ENCODE measurements around the gene P2RX3.

Gene P2RX3

DNA sequence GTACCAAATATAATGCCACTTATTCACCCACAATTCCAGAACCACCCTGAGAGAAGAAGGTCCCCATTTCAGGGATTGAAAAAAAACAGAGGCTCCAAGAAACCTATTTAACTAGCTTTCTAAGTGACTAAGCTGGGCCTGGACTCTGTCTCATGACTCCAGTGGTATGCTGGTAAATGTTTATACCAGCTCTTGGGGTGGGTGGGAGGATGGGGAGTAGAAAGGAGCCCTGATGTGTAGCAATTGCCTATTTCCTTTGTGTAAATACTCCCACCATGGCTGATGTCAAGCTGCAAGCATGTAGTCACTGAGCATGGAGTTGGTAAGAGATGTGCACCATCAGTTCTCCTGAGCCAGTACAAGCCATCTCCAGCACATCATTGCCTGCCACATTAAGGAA lies 40.0 kb downstream of the P2RX3 start:
- Histone ChIP-seq H3K4me1 (ENCODE audit: control insufficient read depth in 1 of 2, insufficient read depth in 1 of 2, low read depth in 1 of 2, low read length in 1 of 2) (no peaks in the 10 kb centered on the region), H3K27me3 (peaks cover 24% of the 10 kb centered on the region), H3K27ac (no peak overlapping the region), H3K9me3 (no peaks in the 10 kb centered on the region), H3K4me3 (ENCODE audit: low read depth in 1 of 2, low read length in 1 of 2) (no peak overlapping the region), H3K36me3 (no peaks in the 10 kb centered on the region)
- TF ChIP-seq, protein P1, sequence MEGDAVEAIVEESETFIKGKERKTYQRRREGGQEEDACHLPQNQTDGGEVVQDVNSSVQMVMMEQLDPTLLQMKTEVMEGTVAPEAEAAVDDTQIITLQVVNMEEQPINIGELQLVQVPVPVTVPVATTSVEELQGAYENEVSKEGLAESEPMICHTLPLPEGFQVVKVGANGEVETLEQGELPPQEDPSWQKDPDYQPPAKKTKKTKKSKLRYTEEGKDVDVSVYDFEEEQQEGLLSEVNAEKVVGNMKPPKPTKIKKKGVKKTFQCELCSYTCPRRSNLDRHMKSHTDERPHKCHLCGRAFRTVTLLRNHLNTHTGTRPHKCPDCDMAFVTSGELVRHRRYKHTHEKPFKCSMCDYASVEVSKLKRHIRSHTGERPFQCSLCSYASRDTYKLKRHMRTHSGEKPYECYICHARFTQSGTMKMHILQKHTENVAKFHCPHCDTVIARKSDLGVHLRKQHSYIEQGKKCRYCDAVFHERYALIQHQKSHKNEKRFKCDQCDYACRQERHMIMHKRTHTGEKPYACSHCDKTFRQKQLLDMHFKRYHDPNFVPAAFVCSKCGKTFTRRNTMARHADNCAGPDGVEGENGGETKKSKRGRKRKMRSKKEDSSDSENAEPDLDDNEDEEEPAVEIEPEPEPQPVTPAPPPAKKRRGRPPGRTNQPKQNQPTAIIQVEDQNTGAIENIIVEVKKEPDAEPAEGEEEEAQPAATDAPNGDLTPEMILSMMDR (IDR thresholded peaks at IDR 0.05), result no peak

DNA sequence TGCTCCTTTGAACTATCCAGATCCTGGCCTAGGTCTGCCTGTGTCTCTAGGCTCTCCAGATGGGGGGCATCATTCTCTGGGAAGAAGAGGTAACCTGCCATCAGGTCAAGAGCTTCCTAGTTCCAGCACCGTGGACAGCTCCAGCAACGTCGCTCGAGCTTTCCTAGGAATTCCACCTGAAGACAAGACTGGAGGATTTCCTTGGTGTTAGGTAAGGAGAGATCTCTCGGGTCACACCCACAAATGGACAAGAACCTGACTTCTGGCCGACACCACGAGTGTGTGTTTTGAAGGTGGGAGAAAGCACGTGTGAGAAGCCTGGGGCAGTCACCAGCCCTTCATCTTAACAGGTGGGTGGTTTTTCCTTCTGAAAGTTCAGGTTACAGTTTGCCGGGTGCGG lies 41.6 kb downstream of the P2RX3 start:
- TF ChIP-seq, protein P1 (IDR thresholded peaks at IDR 0.05), result no peak

DNA sequence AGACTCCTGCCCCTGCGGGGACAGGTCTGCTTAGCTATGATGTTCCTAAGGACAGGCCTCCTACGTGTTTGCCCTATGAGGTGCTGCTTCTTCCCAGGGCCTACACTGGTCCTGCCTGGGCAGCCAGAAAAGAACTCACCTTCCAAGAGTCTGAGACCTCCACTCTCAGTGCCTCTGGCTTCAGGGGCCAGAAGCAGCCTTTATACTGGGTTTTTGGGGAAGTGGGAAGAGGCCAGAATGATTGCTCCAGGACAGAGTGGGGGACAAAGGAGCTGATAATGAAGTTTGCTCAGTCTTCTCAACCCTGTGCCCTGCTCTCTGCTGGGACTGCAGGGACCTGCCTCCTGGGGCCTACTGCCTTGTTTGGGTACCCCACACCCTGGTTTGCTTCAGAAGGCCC lies 42.8 kb downstream of the P2RX3 start, which contains the start of gene PRG3:
PRG3 (minus strand) TSS at position 176 of the 400 bp plus-strand sequence. CDS start 442 bp downstream, outside the sequence.
- no peaks in the 10 kb centered on the region for H3K9me3 ChIP-seq
- peaks cover 24% of the 10 kb centered on the region for H3K27me3 ChIP-seq
- H3K4me3 ChIP-seq (ENCODE audit: low read depth in 1 of 2, low read length in 1 of 2), result no peak within 1 kb of the TSS
- no peaks in the 10 kb centered on the region for H3K36me3 ChIP-seq
- TF ChIP-seq, protein P1 (IDR thresholded peaks at IDR 0.05), result no peak
- H3K27ac ChIP-seq, result no peak within 1 kb of the TSS
- H3K4me1 ChIP-seq (ENCODE audit: control insufficient read depth in 1 of 2, insufficient read depth in 1 of 2, low read depth in 1 of 2, low read length in 1 of 2), result no peaks in the 10 kb centered on the region

More for the DNA sequence above, 41.6 kb downstream of the P2RX3 start:
- Histone ChIP-seq H3K4me3 (ENCODE audit: low read depth in 1 of 2, low read length in 1 of 2) (no peak overlapping the region), H3K27ac (no peak overlapping the region), H3K4me1 (ENCODE audit: control insufficient read depth in 1 of 2, insufficient read depth in 1 of 2, low read depth in 1 of 2, low read length in 1 of 2) (no peaks in the 10 kb centered on the region), H3K27me3 (peaks cover 24% of the 10 kb centered on the region), H3K36me3 (no peaks in the 10 kb centered on the region), H3K9me3 (no peaks in the 10 kb centered on the region)

DNA sequence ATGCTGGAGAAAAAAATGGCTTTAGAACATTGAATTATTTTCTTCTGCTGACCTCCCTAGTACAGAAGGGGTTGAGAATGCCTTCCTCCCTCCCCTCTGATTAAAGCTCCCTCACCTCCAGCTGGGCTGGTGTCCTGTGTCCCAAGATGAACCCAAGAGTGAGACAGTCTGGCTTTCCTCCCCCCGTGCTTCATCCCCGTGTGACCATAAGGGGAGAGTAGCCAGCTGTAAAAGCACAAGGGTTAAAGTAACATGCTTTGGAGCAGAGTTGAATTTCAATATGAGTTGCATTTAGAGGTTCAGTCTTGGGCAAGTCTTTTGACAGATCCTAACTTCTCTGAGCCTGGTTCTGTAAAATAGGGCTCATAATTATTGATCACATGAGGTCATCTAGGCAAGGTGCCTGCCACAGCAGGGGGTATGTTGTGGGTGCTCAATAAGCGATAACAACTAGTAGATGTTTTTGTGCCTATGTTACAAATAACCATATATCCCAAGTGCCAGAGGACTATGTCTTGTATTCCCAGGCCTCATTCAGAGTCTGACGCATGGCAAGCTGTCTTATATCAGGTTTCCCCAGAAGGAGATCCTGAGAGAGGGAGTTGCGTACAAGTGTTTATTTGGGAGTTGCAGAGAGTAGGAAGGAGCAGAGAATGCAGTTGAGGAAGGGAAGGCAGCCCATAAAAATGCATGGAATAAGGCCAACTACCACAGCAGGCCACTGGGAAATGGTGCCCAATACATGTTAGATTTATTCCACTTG lies 48.2 kb downstream of the P2RX3 start:
- TF ChIP-seq, protein P1 (IDR thresholded peaks at IDR 0.05), result no peak
- Histone ChIP-seq H3K9me3 (no peaks in the 10 kb centered on the region), H3K27me3 (no peaks in the 10 kb centered on the region)

DNA sequence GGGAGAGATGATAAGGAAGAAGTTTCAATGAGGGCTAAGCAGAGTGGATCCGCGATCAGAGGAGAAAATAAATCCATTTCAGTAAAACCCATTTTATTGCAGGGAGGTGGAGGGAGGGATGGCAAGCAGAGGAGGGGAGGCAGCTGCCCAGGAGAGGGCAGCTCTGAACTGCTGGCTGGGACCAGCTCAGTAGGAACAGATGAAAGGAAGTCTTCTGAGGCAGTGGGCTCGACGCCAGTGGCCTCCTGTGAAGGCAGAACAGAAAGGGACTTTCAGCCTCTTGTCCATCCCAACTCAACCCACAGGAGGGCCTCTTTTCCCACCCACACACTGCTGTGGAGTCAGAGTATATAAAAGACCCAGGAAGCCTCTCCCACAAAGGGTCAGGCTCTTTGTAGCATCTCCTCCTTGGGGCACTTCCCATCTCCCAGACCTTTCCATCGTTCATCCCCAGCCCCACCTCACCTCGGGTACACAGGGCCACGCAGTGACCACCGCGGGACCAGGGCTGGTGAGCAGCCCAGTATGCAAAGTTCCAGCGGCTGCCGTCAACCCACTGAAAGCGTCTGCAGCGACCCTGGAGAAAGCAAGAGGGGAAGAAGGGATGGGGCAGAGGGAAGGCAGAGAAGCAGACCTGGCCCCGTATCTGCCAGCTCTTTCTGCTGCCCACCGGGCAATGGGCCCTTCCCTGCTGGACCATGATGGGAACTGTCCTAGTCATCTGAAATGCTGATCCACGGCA lies 49.3 kb downstream of the P2RX3 start:
- H3K36me3 ChIP-seq, result no peaks in the 10 kb centered on the region
- peaks cover 10 to 12% of the 10 kb centered on the region in 2 experiments for H3K4me1 ChIP-seq (ENCODE audit: control insufficient read depth in 1 of 2, insufficient read depth in 1 of 2, low read depth in 1 of 2, low read length in 1 of 2)
- H3K27me3 ChIP-seq, result no peaks in the 10 kb centered on the region
- TF ChIP-seq, protein P1 (IDR thresholded peaks at IDR 0.05), result no peak
- H3K9me3 ChIP-seq, result no peaks in the 10 kb centered on the region
- no peak overlapping the region for H3K27ac ChIP-seq
- no peak overlapping the region for H3K4me3 ChIP-seq (ENCODE audit: low read depth in 1 of 2, low read length in 1 of 2)

More for the DNA sequence above, 48.2 kb downstream of the P2RX3 start:
- Histone ChIP-seq H3K27ac (no peak overlapping the region), H3K4me1 (ENCODE audit: control insufficient read depth in 1 of 2, insufficient read depth in 1 of 2, low read depth in 1 of 2, low read length in 1 of 2) (peaks cover 1 to 2% of the 10 kb centered on the region in 2 experiments), H3K4me3 (ENCODE audit: low read depth in 1 of 2, low read length in 1 of 2) (no peak overlapping the region), H3K36me3 (no peaks in the 10 kb centered on the region)
